Femur (tissue), 1 donor: Measurements from ENCODE around the gene ARID3A.
A peak's percentile ranks its signal among the peaks of the same experiment; 100 is the strongest.
"Not testable (repeated sequence)": the region's sequence is repeated elsewhere in the genome, so short reads cannot be mapped to it uniquely, and the experiment has no call there.

ENCODE experiments used
- DNase-seq: peaks from one replicate; pipeline ENCODE4 v3.0.0-alpha.2; 2017

Gene ARID3A

GRCh38 chr19:1018932-1019615 is 93.2 kb downstream of the ARID3A start:
- no peak for DNase-seq

GRCh38 chr19:1019616-1019961 is 93.8 kb downstream of the ARID3A start:
- DNase-seq: no peak

GRCh38 chr19:1019980-1020867 is 94.4 kb downstream of the ARID3A start:
- DNase-seq: no peak

GRCh38 chr19:1020868-1021425 is 95.1 kb downstream of the ARID3A start, which contains the start of gene TMEM259:
Gene TMEM259, minus strand, starts transcription at chr19:1021123. Its CDS starts 127 bp downstream, at chr19:1020996.
- DNase-seq: peak; percentile 98

- not testable (repeated sequence) for DNase-seq
Measured at GRCh38 chr19:1023883-1024188, 98.0 kb downstream of the ARID3A start.

- not testable (repeated sequence) for DNase-seq
Measured at GRCh38 chr19:1025080-1025479, 99.2 kb downstream of the ARID3A start.
